ENCODE measurements around the gene TMEM243. TPM values are rescaled to one million over a fixed set of nuclear protein-coding genes. Genes with fewer than 3 reads are reported as not detected.
"Not testable (repeated sequence)": the region's sequence is repeated elsewhere in the genome, so short reads cannot be mapped to it uniquely, and the experiment has no call there.

The TMEM243 gene
- total RNA-seq, 1 donor from 2014 or later = 25.4 TPM

DNA sequence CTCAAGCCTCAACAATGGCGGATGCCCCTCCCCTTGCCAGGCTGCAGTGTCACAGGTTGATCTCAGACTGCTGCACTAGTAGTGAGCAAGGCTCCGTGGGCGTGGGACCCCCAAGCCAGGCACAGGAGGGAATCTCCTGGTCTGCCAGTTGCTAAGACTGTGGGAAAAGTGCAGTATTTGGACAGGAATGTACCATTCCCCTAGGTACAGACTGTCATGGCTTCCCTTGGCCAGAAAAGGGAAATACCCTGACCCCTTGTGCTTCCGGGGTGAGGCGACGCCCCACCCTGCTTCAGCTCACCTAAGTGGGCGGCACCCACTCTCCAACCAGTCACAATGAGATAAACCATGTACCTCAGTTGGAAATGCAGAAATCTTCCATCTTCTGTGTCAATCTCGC lies 44.0 kb upstream of the TMEM243 start:
- Histone ChIP-seq H3K27me3 (ENCODE audit: insufficient read depth, low read length) (no peaks in the 10 kb centered on the region), H4K20me1 (ENCODE audit: insufficient read depth, low read length) (no peaks in the 10 kb centered on the region), H3K4me2 (ENCODE audit: low read length) (no peak overlapping the region), H3K9me3 (ENCODE audit: insufficient read depth, low read depth, low read length) (no peaks in the 10 kb centered on the region), H2AFZ (ENCODE audit: low read depth, low read length) (no peak overlapping the region), H3K36me3 (ENCODE audit: insufficient read depth, low read length) (no peaks in the 10 kb centered on the region), H3K79me2 (ENCODE audit: insufficient read depth, low read length) (no peaks in the 10 kb centered on the region), H3K27ac (ENCODE audit: low read depth, low read length) (no peak overlapping the region), H3K9ac (ENCODE audit: low read length) (no peak overlapping the region), H3K4me1 (ENCODE audit: insufficient read depth, low read length) (no peaks in the 10 kb centered on the region), H3K4me3 (ENCODE audit: insufficient read depth, low read depth, low read length) (no peak overlapping the region)
- Mint-ChIP-seq H3K4me1 (ENCODE audit: low read depth, unreplicated experiment) (no peaks in the 10 kb centered on the region), H3K27me3 (ENCODE audit: low read depth, unreplicated experiment) (peaks cover 8% of the 10 kb centered on the region), H3K36me3 (ENCODE audit: low read depth, unreplicated experiment) (no peaks in the 10 kb centered on the region), H3K27ac (ENCODE audit: unreplicated experiment) (no peak overlapping the region), H3K4me3 (ENCODE audit: unreplicated experiment) (no peak overlapping the region), H3K9me3 (ENCODE audit: unreplicated experiment) (no peaks in the 10 kb centered on the region)
- TF ChIP-seq, protein P1, sequence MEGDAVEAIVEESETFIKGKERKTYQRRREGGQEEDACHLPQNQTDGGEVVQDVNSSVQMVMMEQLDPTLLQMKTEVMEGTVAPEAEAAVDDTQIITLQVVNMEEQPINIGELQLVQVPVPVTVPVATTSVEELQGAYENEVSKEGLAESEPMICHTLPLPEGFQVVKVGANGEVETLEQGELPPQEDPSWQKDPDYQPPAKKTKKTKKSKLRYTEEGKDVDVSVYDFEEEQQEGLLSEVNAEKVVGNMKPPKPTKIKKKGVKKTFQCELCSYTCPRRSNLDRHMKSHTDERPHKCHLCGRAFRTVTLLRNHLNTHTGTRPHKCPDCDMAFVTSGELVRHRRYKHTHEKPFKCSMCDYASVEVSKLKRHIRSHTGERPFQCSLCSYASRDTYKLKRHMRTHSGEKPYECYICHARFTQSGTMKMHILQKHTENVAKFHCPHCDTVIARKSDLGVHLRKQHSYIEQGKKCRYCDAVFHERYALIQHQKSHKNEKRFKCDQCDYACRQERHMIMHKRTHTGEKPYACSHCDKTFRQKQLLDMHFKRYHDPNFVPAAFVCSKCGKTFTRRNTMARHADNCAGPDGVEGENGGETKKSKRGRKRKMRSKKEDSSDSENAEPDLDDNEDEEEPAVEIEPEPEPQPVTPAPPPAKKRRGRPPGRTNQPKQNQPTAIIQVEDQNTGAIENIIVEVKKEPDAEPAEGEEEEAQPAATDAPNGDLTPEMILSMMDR (IDR thresholded peaks at IDR 0.05; ENCODE audit: insufficient read depth, low read depth, low read length) = no peak
- TF ChIP-seq EZH2 (IDR thresholded peaks at IDR 0.05; ENCODE audit: insufficient read depth, low read length) = no peak
- FAIRE-seq = no peak
- DNase-seq (ENCODE audit: low read depth) = no peak

GRCh38 chr7:87253589-87254087 lies 34.1 kb upstream of the TMEM243 start:
- TF ChIP-seq, protein P1 (IDR thresholded peaks at IDR 0.05; ENCODE audit: insufficient read depth, low read depth, low read length) = no peak
- no peak overlapping the region for H3K9ac ChIP-seq (ENCODE audit: low read length)
- peaks cover 7% of the 10 kb centered on the region for H3K27me3 Mint-ChIP-seq (ENCODE audit: low read depth, unreplicated experiment)
- FAIRE-seq = no peak
- H3K27ac ChIP-seq (ENCODE audit: low read depth, low read length) = no peak overlapping the region
- DNase-seq (ENCODE audit: low read depth) = no peak
- no peaks in the 10 kb centered on the region for H3K9me3 Mint-ChIP-seq (ENCODE audit: unreplicated experiment)
- H3K79me2 ChIP-seq (ENCODE audit: insufficient read depth, low read length) = no peaks in the 10 kb centered on the region
- H3K27me3 ChIP-seq (ENCODE audit: insufficient read depth, low read length) = no peaks in the 10 kb centered on the region
- no peaks in the 10 kb centered on the region for H3K36me3 Mint-ChIP-seq (ENCODE audit: low read depth, unreplicated experiment)
- H3K4me3 Mint-ChIP-seq (ENCODE audit: unreplicated experiment) = no peak overlapping the region
- H3K9me3 ChIP-seq (ENCODE audit: insufficient read depth, low read depth, low read length) = no peaks in the 10 kb centered on the region
- H3K4me3 ChIP-seq (ENCODE audit: insufficient read depth, low read depth, low read length) = no peak overlapping the region
- H3K36me3 ChIP-seq (ENCODE audit: insufficient read depth, low read length) = no peaks in the 10 kb centered on the region
- no peak overlapping the region for H2AFZ ChIP-seq (ENCODE audit: low read depth, low read length)
- no peak overlapping the region for H3K27ac Mint-ChIP-seq (ENCODE audit: unreplicated experiment)
- no peaks in the 10 kb centered on the region for H4K20me1 ChIP-seq (ENCODE audit: insufficient read depth, low read length)
- no peaks in the 10 kb centered on the region for H3K4me1 ChIP-seq (ENCODE audit: insufficient read depth, low read length)
- H3K4me2 ChIP-seq (ENCODE audit: low read length) = no peak overlapping the region
- H3K4me1 Mint-ChIP-seq (ENCODE audit: low read depth, unreplicated experiment) = no peaks in the 10 kb centered on the region

GRCh38 chr7:87245671-87246070 lies 26.1 kb upstream of the TMEM243 start:
- H2AFZ ChIP-seq (ENCODE audit: low read depth, low read length); H3K4me1 ChIP-seq (ENCODE audit: insufficient read depth, low read length); H3K9me3 ChIP-seq (ENCODE audit: insufficient read depth, low read depth, low read length); H3K27me3 ChIP-seq (ENCODE audit: insufficient read depth, low read length); H4K20me1 ChIP-seq (ENCODE audit: insufficient read depth, low read length); DNase-seq (ENCODE audit: low read depth); H3K36me3 ChIP-seq (ENCODE audit: insufficient read depth, low read length); H3K4me3 Mint-ChIP-seq (ENCODE audit: unreplicated experiment); H3K36me3 Mint-ChIP-seq (ENCODE audit: low read depth, unreplicated experiment); FAIRE-seq; H3K4me1 Mint-ChIP-seq (ENCODE audit: low read depth, unreplicated experiment); H3K27ac ChIP-seq (ENCODE audit: low read depth, low read length); H3K4me2 ChIP-seq (ENCODE audit: low read length); H3K9ac ChIP-seq (ENCODE audit: low read length); H3K9me3 Mint-ChIP-seq (ENCODE audit: unreplicated experiment); H3K4me3 ChIP-seq (ENCODE audit: insufficient read depth, low read depth, low read length); H3K79me2 ChIP-seq (ENCODE audit: insufficient read depth, low read length); H3K27ac Mint-ChIP-seq (ENCODE audit: unreplicated experiment): not testable (repeated sequence)
- H3K27me3 Mint-ChIP-seq (ENCODE audit: low read depth, unreplicated experiment) = peaks cover 14% of the 10 kb centered on the region

DNA sequence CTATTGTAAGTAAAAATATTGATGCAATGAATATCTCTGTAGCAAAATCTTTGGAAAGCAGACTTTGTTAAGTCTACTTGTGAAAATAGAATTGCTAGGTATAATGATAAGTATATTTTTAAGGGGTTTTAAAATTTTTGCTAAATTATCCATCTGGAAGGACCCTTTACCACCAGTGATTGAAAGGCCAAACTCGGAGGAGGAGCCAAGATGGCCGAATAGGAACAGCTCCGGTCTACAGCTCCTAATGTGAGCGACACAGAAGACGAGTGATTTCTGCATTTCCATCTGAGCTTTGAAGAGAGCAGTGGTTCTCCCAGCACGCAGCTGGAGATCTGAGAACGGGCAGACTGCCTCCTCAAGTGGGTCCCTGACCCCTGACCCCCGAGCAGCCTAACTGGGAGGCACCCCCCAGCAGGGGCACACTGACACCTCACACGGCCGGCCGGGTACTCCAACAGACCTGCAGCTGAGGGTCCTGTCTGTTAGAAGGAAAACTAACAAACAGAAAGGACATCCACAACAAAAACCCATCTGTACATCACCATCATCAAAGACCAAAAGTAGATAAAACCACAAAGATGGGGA lies 19.0 kb upstream of the TMEM243 start:
- not testable (repeated sequence) for H3K4me3 ChIP-seq (ENCODE audit: insufficient read depth, low read depth, low read length); H3K4me3 Mint-ChIP-seq (ENCODE audit: unreplicated experiment); H3K9me3 Mint-ChIP-seq (ENCODE audit: unreplicated experiment); H3K9me3 ChIP-seq (ENCODE audit: insufficient read depth, low read depth, low read length); H3K79me2 ChIP-seq (ENCODE audit: insufficient read depth, low read length); DNase-seq (ENCODE audit: low read depth); H3K4me1 Mint-ChIP-seq (ENCODE audit: low read depth, unreplicated experiment); H3K9ac ChIP-seq (ENCODE audit: low read length); H3K36me3 ChIP-seq (ENCODE audit: insufficient read depth, low read length); H3K36me3 Mint-ChIP-seq (ENCODE audit: low read depth, unreplicated experiment); H4K20me1 ChIP-seq (ENCODE audit: insufficient read depth, low read length); FAIRE-seq; H3K27ac Mint-ChIP-seq (ENCODE audit: unreplicated experiment); H3K4me2 ChIP-seq (ENCODE audit: low read length); H3K27me3 ChIP-seq (ENCODE audit: insufficient read depth, low read length); H3K27me3 Mint-ChIP-seq (ENCODE audit: low read depth, unreplicated experiment); H2AFZ ChIP-seq (ENCODE audit: low read depth, low read length); H3K27ac ChIP-seq (ENCODE audit: low read depth, low read length); H3K4me1 ChIP-seq (ENCODE audit: insufficient read depth, low read length)
